ENCODE results near the gene NRG3. TPM values are rescaled to one million over a fixed set of nuclear protein-coding genes. Genes with fewer than 3 reads are reported as not detected.

NRG3 gene
- total RNA-seq, 1 experiment from 2014 or later, result 0.62 TPM

DNA sequence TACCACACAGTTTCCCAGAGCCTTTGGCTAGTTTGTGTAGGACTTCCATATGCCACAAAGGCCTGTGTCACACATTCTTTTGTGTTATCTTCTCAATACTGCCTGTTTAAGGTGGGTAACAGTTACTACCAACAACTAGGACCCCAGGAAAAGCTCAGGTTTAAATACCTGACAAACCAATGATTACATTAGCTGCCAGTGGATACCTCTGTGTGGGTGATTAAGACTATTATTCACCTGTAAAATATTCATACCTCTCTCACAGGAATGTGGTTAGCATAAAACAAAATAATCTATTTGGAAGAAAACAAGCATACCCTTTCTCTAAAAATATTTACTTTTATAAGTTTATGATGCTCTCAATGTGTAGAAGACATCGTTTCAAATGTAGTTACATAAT, 1007.7 kb downstream of the NRG3 start:
- no peak for DNase-seq
- no peaks in the 10 kb centered on the region for H3K36me3 ChIP-seq (replicated peaks; ENCODE audit: control insufficient read depth, insufficient read depth, low read length)
- H3K27me3 ChIP-seq (ENCODE audit: control insufficient read depth, insufficient read depth, low read length), result no peaks in the 10 kb centered on the region
- no peak overlapping the region for H3K4me3 ChIP-seq (ENCODE audit: insufficient read depth, low read depth, low read length)

DNA sequence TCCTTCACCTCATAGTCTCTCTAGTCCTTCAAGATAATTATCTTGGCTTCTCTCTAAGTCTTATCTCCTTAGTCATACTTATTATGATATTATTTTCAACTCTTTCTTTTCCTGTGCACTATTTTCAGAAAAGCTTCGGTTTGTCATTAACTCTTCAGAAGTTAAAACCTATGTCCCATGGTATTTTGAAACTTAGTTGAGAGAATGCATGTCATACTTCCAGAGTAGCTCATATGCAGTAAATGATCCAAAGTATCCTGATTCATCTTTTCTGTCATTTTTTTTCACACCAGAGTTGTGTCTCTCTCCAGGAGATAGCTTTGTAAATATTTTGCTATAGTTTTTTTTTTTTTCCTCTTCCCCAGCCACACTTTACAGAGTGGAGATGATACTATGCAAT, 1008.6 kb downstream of the NRG3 start:
- no peaks in the 10 kb centered on the region for H3K36me3 ChIP-seq (replicated peaks; ENCODE audit: control insufficient read depth, insufficient read depth, low read length)
- H3K27me3 ChIP-seq (ENCODE audit: control insufficient read depth, insufficient read depth, low read length), result no peaks in the 10 kb centered on the region
- H3K4me3 ChIP-seq (ENCODE audit: insufficient read depth, low read depth, low read length), result no peak overlapping the region
- DNase-seq, result no peak

DNA sequence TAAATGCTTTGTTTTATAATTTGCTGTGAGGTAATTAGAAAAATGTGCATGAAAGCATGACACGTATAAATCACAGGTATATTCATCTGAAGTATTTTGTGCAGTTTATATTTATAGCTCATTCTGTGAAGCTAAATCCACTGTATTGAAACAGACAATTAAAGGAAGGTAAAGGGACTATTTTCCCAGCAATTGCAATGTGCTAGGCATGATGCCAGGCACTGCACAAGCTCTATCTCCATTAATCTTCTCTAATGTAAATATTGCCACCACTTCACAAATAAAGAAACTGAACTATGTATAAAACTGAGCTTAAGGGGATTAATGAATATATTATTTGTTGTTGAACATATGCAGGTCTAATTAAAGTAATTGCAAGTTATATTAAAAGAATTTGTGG, 1012.5 kb downstream of the NRG3 start:
- no peak overlapping the region for H3K4me3 ChIP-seq (ENCODE audit: insufficient read depth, low read depth, low read length)
- H3K27me3 ChIP-seq (ENCODE audit: control insufficient read depth, insufficient read depth, low read length), result no peaks in the 10 kb centered on the region
- DNase-seq, result no peak
- no peaks in the 10 kb centered on the region for H3K36me3 ChIP-seq (replicated peaks; ENCODE audit: control insufficient read depth, insufficient read depth, low read length)

DNA sequence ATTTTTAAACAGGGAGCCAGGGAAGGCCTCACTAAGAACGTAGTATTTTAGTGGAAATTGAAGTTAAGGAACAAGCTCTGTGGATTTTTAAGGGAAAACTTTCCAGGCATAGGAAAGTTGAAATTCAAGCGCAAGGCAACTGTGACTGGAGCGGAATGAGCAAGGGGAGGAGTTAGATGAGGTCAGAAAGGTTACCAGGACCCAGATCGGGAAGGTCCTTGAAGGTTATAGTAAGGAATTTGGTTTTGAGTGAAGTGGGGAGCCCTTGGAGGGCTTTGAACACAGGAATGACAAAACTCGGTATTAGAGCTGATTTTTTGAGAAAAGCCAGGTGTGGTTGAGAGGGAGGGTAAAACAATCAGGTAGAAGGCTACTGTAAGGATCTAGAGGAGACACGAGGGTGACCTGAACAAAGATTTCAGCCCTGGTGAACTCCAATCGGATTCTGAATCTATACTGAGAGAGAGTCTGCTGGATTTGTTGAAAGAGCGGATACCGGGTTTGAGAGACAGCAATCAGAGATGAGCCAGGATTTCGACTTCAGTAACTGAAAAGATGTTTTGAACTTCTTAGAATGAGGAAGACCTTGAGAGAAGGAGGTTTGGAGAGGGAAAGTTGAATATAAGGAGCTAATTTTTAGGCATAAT, 1013.9 kb downstream of the NRG3 start:
- H3K36me3 ChIP-seq (replicated peaks; ENCODE audit: control insufficient read depth, insufficient read depth, low read length), result no peaks in the 10 kb centered on the region
- peak; percentile 72 for DNase-seq
- H3K27me3 ChIP-seq (ENCODE audit: control insufficient read depth, insufficient read depth, low read length), result no peaks in the 10 kb centered on the region
- peak overlapping the region; percentile 27; the same call in 1 of the 2 replicates for H3K4me3 ChIP-seq (ENCODE audit: insufficient read depth, low read depth, low read length)

DNA sequence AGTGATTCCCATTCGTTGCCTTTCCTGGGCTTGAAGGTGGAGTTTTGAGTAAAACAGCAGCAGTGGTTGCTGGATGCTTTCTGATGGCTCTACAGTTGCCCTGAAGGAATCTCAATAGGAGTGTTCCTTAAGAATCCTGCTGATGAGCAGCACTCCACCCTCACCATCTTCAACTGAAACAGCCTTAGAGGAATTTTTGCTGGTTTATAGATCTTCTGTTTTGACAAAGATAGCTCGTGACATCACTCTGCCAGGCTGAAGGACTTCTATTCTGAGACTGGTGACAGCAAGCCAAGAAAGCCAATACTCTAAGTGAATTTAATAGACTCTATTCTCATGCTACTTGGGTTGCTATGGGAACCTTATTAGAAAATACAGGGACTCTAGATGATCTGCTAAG, 1014.7 kb downstream of the NRG3 start:
- no peaks in the 10 kb centered on the region for H3K36me3 ChIP-seq (replicated peaks; ENCODE audit: control insufficient read depth, insufficient read depth, low read length)
- DNase-seq, result peak; percentile 7
- H3K27me3 ChIP-seq (ENCODE audit: control insufficient read depth, insufficient read depth, low read length), result no peaks in the 10 kb centered on the region
- H3K4me3 ChIP-seq (ENCODE audit: insufficient read depth, low read depth, low read length), result no peak overlapping the region

DNA sequence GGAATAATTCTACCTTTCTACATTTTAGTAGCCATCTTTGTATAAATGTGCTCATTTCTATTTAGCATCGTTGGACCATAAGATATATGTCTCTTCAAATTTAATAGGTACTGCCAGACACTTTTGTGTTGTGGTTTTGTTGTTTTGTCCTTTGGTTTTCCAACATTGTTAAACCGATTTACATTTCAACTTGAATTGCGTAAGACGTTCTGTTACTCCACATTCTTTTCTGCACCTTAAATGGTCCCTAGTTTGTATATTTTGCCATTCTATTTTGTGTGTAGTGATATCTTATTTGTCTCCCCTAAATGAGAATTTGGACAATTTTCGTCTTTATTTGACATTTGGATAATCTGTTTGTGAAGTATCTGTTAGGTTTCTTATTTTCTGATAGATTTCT, 1015.6 kb downstream of the NRG3 start:
- Histone ChIP-seq H3K27me3 (ENCODE audit: control insufficient read depth, insufficient read depth, low read length) (no peaks in the 10 kb centered on the region), H3K4me3 (ENCODE audit: insufficient read depth, low read depth, low read length) (no peak overlapping the region), H3K36me3 (replicated peaks; ENCODE audit: control insufficient read depth, insufficient read depth, low read length) (no peaks in the 10 kb centered on the region)
- DNase-seq, result no peak

DNA sequence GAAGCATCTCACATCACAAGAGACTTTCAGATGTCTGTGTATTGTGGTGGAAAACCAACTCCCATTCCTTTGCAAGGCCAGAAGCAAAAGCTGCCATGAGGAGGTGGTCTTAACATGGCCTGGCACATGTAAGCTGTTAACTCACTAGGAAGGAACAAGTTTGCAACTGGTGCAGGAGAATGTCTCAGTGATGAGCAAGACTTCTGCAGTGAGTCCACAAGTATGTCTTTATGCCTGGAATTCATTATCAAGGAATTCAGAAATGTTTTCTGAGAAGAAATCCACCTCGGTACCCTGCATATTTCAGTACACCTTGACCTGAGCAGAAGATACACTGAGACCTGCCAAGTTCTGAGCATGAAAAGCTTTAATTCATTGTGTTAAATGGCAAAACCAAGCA, 1033.1 kb downstream of the NRG3 start:
- no peaks in the 10 kb centered on the region for H3K27me3 ChIP-seq (ENCODE audit: control insufficient read depth, insufficient read depth, low read length)
- DNase-seq, result no peak
- H3K36me3 ChIP-seq (replicated peaks; ENCODE audit: control insufficient read depth, insufficient read depth, low read length), result no peaks in the 10 kb centered on the region
- H3K4me3 ChIP-seq (ENCODE audit: insufficient read depth, low read depth, low read length), result no peak overlapping the region

DNA sequence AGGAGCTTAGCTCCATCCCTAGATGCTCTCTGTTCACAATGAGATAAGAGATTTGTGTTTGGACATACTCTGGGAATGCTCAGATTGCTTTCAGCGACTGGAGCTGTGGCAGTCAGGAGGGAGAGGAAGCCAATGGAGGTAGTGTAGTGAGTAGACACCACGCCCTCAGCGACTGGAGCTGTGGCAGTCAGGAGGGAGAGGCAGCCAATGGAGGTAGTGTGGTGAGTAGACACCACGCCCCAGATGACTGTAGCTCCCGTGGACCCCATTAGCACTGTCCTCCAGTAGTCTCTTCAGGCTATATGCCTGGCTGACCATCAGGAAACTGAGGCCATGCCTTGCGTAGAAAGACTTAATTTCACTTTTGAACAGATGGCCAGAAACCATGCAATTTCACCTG, 1033.8 kb downstream of the NRG3 start:
- no peak for DNase-seq
- H3K36me3 ChIP-seq (replicated peaks; ENCODE audit: control insufficient read depth, insufficient read depth, low read length), result no peaks in the 10 kb centered on the region
- H3K27me3 ChIP-seq (ENCODE audit: control insufficient read depth, insufficient read depth, low read length), result no peaks in the 10 kb centered on the region
- H3K4me3 ChIP-seq (ENCODE audit: insufficient read depth, low read depth, low read length), result no peak overlapping the region

DNA sequence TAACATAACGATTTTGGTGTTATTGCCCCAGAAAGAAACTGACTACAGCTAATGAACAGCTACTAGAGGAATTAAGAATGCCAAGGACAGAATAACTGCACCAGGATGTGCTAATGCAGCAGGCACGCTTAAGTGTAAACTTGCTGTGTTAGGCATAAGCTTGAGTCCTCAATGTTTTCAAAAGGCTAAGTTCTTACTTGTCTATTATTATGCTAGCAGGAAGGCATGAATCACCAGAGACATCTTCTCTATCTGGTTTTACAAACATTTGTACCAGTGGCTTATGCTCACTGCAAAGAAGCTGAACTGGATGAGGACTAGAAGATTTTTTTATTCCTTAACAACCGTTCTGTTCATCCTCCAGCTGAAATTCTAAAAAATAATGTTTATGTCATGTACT, 1035.3 kb downstream of the NRG3 start:
- H3K4me3 ChIP-seq (ENCODE audit: insufficient read depth, low read depth, low read length), result no peak overlapping the region
- no peaks in the 10 kb centered on the region for H3K27me3 ChIP-seq (ENCODE audit: control insufficient read depth, insufficient read depth, low read length)
- DNase-seq, result no peak

DNA sequence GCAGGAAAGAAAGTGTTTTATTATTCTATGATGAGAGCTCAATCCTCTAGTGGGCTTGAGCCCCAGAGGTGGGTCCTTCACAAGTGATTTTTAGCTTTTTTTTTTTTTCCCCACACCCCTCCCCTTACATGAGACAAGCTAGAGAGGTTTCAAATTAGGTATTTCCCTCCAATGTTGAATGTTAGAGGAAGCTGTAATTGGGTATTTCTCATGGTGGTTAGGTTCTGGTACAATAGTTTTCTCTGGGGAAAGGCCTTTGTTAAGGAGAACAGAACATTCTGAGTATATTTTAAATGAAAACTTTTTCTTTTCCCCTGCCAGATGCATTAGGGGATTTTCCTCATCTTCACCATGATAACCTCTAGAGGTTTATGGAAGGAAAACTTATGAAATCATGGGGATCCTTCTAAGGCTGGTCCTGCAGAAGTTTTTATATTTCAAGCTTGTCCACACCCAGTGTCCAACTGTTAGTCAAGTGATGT, 1039.7 kb downstream of the NRG3 start:
- H3K36me3 ChIP-seq (replicated peaks; ENCODE audit: control insufficient read depth, insufficient read depth, low read length), result no peaks in the 10 kb centered on the region
- no peaks in the 10 kb centered on the region for H3K27me3 ChIP-seq (ENCODE audit: control insufficient read depth, insufficient read depth, low read length)
- H3K4me3 ChIP-seq (ENCODE audit: insufficient read depth, low read depth, low read length), result no peak overlapping the region
- DNase-seq, result no peak

More for the DNA sequence above, 1035.3 kb downstream of the NRG3 start:
- H3K36me3 ChIP-seq (replicated peaks; ENCODE audit: control insufficient read depth, insufficient read depth, low read length), result no peaks in the 10 kb centered on the region

DNA sequence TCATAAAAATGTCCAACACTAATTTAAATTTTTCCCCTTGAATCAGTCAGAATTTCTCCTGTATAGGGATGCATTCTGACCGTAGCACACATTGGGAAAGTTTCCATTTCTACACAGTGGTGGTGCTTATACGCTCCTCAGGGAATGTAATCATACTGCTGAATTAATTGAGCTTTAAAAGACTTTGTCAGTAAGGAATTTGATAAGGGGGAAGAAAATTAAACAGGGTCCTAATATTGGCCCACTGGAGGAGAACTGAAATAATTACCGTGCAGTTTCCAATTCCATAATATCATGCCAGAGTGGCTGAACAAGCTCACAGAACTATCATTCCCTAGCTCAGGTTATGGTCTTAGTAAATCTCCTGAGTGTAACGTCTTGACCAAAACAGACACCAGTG, 1041.9 kb downstream of the NRG3 start:
- Histone ChIP-seq H3K4me3 (ENCODE audit: insufficient read depth, low read depth, low read length) (no peak overlapping the region), H3K36me3 (replicated peaks; ENCODE audit: control insufficient read depth, insufficient read depth, low read length) (no peaks in the 10 kb centered on the region), H3K27me3 (ENCODE audit: control insufficient read depth, insufficient read depth, low read length) (no peaks in the 10 kb centered on the region)
- no peak for DNase-seq

DNA sequence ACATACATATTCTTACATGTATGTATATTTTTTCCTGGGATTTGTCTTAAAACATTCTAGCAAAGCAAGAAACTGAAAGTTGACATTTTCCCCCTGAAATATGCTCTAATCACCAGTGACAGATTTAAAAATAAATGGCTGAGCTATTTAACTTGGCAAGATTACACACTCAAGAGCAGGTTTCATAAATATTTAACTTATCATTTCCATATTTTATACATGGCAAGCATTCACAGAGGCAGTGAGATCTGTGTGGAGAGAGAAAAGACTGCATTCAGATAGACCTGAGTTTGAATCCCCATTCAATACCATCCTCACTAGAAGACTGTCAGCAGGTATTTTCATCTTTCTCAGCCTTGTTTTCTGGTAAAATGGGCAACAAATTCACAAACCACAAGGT, 1043.0 kb downstream of the NRG3 start:
- no peak for DNase-seq
- Histone ChIP-seq H3K4me3 (ENCODE audit: insufficient read depth, low read depth, low read length) (no peak overlapping the region), H3K27me3 (ENCODE audit: control insufficient read depth, insufficient read depth, low read length) (no peaks in the 10 kb centered on the region), H3K36me3 (replicated peaks; ENCODE audit: control insufficient read depth, insufficient read depth, low read length) (no peaks in the 10 kb centered on the region)

DNA sequence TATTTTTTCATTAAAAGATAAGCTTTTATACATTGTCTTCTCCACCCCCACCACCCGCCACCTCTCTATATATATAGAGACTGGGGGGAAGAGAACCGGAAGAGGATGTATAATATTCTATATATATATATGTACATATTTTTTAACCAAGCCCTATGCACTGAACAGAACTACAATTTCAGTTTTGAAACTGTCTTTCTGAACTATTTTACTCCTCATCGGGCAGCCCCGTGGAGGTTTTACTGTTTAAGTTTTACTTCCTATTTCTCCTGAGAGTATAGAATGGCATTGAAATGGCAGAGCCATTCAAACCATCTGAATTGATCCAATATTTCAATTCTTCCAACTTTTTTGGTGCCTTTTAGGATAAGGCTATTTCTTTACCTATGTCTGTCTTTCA, 1047.1 kb downstream of the NRG3 start:
- no peaks in the 10 kb centered on the region for H3K36me3 ChIP-seq (replicated peaks; ENCODE audit: control insufficient read depth, insufficient read depth, low read length)
- no peaks in the 10 kb centered on the region for H3K27me3 ChIP-seq (ENCODE audit: control insufficient read depth, insufficient read depth, low read length)
- DNase-seq, result no peak
- no peak overlapping the region for H3K4me3 ChIP-seq (ENCODE audit: insufficient read depth, low read depth, low read length)

DNA sequence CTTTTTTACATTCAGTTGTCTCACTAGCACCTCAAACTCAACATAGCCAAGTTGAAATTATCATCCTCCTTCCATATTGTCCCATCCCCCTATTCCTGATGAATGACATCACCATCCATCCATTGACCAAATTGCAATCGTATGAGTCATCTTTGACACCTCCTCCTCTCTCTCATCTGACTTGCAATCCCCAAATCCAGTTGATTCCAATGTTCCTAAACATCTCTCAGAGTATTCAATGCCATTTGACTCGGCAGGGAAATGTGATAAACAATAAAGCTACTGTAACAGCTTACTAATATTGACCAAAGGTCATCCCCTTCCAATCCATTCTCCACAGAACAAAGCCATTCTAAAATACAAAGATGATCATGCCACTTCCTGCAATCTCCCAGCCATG, 1047.8 kb downstream of the NRG3 start:
- DNase-seq, result no peak
- Histone ChIP-seq H3K27me3 (ENCODE audit: control insufficient read depth, insufficient read depth, low read length) (no peaks in the 10 kb centered on the region), H3K4me3 (ENCODE audit: insufficient read depth, low read depth, low read length) (no peak overlapping the region), H3K36me3 (replicated peaks; ENCODE audit: control insufficient read depth, insufficient read depth, low read length) (no peaks in the 10 kb centered on the region)

DNA sequence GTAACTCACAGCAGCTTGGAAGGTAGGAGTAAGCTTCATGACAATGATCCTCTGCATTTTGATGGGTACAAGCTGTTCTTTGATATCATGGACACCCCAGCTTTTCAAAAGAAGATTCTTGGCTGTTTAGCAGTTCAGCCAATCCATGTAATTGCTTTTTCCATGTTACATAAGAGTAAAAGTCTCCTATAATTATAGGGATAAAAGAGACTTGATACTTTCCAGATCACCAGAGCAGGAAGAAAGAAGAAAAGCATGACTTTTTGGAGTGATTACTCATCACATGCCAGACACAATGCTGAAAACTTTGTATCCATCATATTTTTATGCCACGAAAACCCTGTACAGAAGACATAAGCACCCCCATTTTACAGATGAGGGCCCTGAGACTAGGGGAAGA, 1049.7 kb downstream of the NRG3 start:
- Histone ChIP-seq H3K4me3 (ENCODE audit: insufficient read depth, low read depth, low read length) (no peak overlapping the region), H3K27me3 (ENCODE audit: control insufficient read depth, insufficient read depth, low read length) (no peaks in the 10 kb centered on the region), H3K36me3 (replicated peaks; ENCODE audit: control insufficient read depth, insufficient read depth, low read length) (no peaks in the 10 kb centered on the region)
- no peak for DNase-seq

DNA sequence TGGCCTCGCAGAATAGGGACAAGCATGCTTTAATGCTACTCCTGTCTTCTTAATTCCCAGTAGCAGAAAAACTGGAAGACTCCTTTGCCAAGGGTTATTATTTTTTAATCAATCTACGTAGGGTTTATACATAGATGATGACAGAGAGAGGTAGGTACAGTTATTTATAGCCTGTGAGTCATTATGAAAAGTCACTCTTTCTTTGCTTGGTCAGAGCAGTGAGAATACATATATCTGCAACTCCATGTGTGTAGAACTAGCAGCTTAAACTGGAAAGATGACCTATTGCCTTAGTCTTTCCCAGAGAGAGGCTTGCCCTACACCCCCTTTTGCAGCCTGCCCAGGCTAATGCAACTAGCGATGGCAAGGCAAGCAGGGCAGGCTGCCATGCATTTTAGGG, 1050.6 kb downstream of the NRG3 start:
- Histone ChIP-seq H3K36me3 (replicated peaks; ENCODE audit: control insufficient read depth, insufficient read depth, low read length) (no peaks in the 10 kb centered on the region), H3K4me3 (ENCODE audit: insufficient read depth, low read depth, low read length) (no peak overlapping the region), H3K27me3 (ENCODE audit: control insufficient read depth, insufficient read depth, low read length) (no peaks in the 10 kb centered on the region)
- no peak for DNase-seq

Measured in H7 (cell line).